HEK293 (cell line): ENCODE results near the gene TMED7.
A peak's percentile ranks its signal among the peaks of the same experiment; 100 is the strongest.

Experiments used
- EGR2 ChIP-seq: fragments of 450-650 bp; formaldehyde crosslinking; IDR thresholded peaks from 2 replicates; pipeline ENCODE4 v1.5.1; 2016; ENCODE audit warnings: low read depth, missing biosample characterization, missing genetic modification characterization
- GFI1B ChIP-seq: fragments of 450-650 bp; formaldehyde crosslinking; IDR thresholded peaks from 2 replicates; pipeline ENCODE4 v1.5.1; 2016; ENCODE audit warnings: missing biosample characterization, missing genetic modification characterization
- GLIS2 ChIP-seq: fragments of 450-650 bp; formaldehyde crosslinking; IDR thresholded peaks from 2 replicates; pipeline ENCODE4 v1.5.1; 2016; ENCODE audit warnings: missing biosample characterization, missing genetic modification characterization
- HOXD13 ChIP-seq: sonication (generic); formaldehyde crosslinking; IDR thresholded peaks from 2 replicates; pipeline ENCODE4 v1.8.0; 2022; ENCODE audit warnings: missing genetic modification reagents, borderline replicate concordance
- KLF16 ChIP-seq: fragments of 450-650 bp; formaldehyde crosslinking; IDR thresholded peaks from 2 replicates; pipeline ENCODE4 v1.5.1; 2017; ENCODE audit warnings: missing biosample characterization, missing genetic modification characterization
- KLF8 ChIP-seq: fragments of 450-650 bp; formaldehyde crosslinking; IDR thresholded peaks from 2 replicates; pipeline ENCODE4 v1.5.1; 2016; ENCODE audit warnings: missing biosample characterization, missing genetic modification characterization
- MEIS1 ChIP-seq: sonication (generic); formaldehyde crosslinking; IDR thresholded peaks from 2 replicates; pipeline ENCODE4 v1.8.1; 2022; ENCODE audit warnings: missing genetic modification reagents, mild to moderate bottlenecking, borderline replicate concordance
- YY1 ChIP-seq: fragments of 450-650 bp; formaldehyde crosslinking; IDR thresholded peaks from 2 replicates; pipeline ENCODE4 v1.5.1; 2018; ENCODE audit warnings: missing biosample characterization, missing genetic modification characterization
- ZBTB17 ChIP-seq: fragments of 450-650 bp; formaldehyde crosslinking; IDR thresholded peaks from 2 replicates; pipeline ENCODE4 v1.5.1; 2016; ENCODE audit warnings: missing biosample characterization, missing genetic modification characterization
- ZBTB20 ChIP-seq: fragments of 450-650 bp; formaldehyde crosslinking; IDR thresholded peaks from 2 replicates; pipeline ENCODE4 v1.5.1; 2016; ENCODE audit warnings: missing biosample characterization, missing genetic modification characterization
- ZBTB8A ChIP-seq: fragments of 450-650 bp; formaldehyde crosslinking; IDR thresholded peaks from 2 replicates; pipeline ENCODE4 v1.5.1; 2016; ENCODE audit warnings: missing biosample characterization, missing genetic modification characterization
- ZNF2 ChIP-seq: fragments of 450-650 bp; formaldehyde crosslinking; IDR thresholded peaks from 2 replicates; pipeline ENCODE4 v1.5.1; 2016; ENCODE audit warnings: missing biosample characterization, missing genetic modification characterization
- ZNF223 ChIP-seq: fragments of 450-650 bp; formaldehyde crosslinking; IDR thresholded peaks from 2 replicates; pipeline ENCODE4 v1.5.1; 2016; ENCODE audit warnings: missing biosample characterization, missing genetic modification characterization
- ZNF350 ChIP-seq: fragments of 450-650 bp; formaldehyde crosslinking; IDR thresholded peaks from 2 replicates; pipeline ENCODE4 v1.5.0; 2017; ENCODE audit warnings: missing biosample characterization, mild to moderate bottlenecking, missing genetic modification characterization
- ZNF433 ChIP-seq: fragments of 450-650 bp; formaldehyde crosslinking; IDR thresholded peaks from 2 replicates; pipeline ENCODE4 v1.5.1; 2016; ENCODE audit warnings: missing biosample characterization, missing genetic modification characterization, low read depth
- ZNF558 ChIP-seq: fragments of 450-650 bp; formaldehyde crosslinking; IDR thresholded peaks from 2 replicates; pipeline ENCODE4 v1.5.1; 2016; ENCODE audit warnings: missing biosample characterization, missing genetic modification characterization
- ZNF596 ChIP-seq: fragments of 450-650 bp; IDR thresholded peaks from 2 replicates; pipeline ENCODE4 v1.5.0; 2018; ENCODE audit warnings: missing biosample characterization, mild to moderate bottlenecking, missing genetic modification characterization, moderate library complexity
- ZNF600 ChIP-seq: fragments of 450-650 bp; formaldehyde crosslinking; IDR thresholded peaks from 2 replicates; pipeline ENCODE4 v1.5.1; 2016; ENCODE audit warnings: missing biosample characterization, missing genetic modification characterization
- ZNF629 ChIP-seq: fragments of 450-650 bp; formaldehyde crosslinking; IDR thresholded peaks from 2 replicates; pipeline ENCODE4 v1.5.1; 2017; ENCODE audit warnings: missing biosample characterization, missing genetic modification characterization
- ZNF776 ChIP-seq: fragments of 450-650 bp; formaldehyde crosslinking; IDR thresholded peaks from 2 replicates; pipeline ENCODE4 v1.5.0; 2017; ENCODE audit warnings: missing biosample characterization, missing genetic modification characterization, borderline replicate concordance
- TF ChIP-seq, protein P1 (sequence below): fragments of 450-650 bp; formaldehyde crosslinking; conservative IDR thresholded peaks from 2 replicates; pipeline ENCODE4 v1.5.1; 2016; ENCODE audit warnings: low read depth, missing biosample characterization, missing genetic modification characterization
- TF ChIP-seq, protein P2 (sequence below): fragments of 450-650 bp; formaldehyde crosslinking; IDR thresholded peaks from 2 replicates; pipeline ENCODE4 v1.5.1; 2016; ENCODE audit warnings: missing biosample characterization, missing genetic modification characterization
- TF ChIP-seq, protein P3 (sequence below): fragments of 450-650 bp; formaldehyde crosslinking; IDR thresholded peaks from 2 replicates; pipeline ENCODE4; 2016; ENCODE audit warnings: missing biosample characterization, missing genetic modification characterization
- TF ChIP-seq, protein P4 (sequence below): fragments of 450-650 bp; formaldehyde crosslinking; IDR thresholded peaks from 2 replicates; pipeline ENCODE4 v1.5.1; 2017; ENCODE audit warnings: missing biosample characterization, missing genetic modification characterization
- TF ChIP-seq, protein P5 (sequence below): fragments of 450-650 bp; formaldehyde crosslinking; IDR thresholded peaks from 2 replicates; pipeline ENCODE4 v1.5.1; 2016; ENCODE audit warnings: missing biosample characterization, missing genetic modification characterization
- TF ChIP-seq, protein P6 (sequence below): sonication (generic); formaldehyde crosslinking; IDR thresholded peaks from 2 replicates; pipeline ENCODE4 v1.8.1; 2022; ENCODE audit warnings: mild to moderate bottlenecking, moderate library complexity, missing genetic modification reagents

TMED7 gene

DNA sequence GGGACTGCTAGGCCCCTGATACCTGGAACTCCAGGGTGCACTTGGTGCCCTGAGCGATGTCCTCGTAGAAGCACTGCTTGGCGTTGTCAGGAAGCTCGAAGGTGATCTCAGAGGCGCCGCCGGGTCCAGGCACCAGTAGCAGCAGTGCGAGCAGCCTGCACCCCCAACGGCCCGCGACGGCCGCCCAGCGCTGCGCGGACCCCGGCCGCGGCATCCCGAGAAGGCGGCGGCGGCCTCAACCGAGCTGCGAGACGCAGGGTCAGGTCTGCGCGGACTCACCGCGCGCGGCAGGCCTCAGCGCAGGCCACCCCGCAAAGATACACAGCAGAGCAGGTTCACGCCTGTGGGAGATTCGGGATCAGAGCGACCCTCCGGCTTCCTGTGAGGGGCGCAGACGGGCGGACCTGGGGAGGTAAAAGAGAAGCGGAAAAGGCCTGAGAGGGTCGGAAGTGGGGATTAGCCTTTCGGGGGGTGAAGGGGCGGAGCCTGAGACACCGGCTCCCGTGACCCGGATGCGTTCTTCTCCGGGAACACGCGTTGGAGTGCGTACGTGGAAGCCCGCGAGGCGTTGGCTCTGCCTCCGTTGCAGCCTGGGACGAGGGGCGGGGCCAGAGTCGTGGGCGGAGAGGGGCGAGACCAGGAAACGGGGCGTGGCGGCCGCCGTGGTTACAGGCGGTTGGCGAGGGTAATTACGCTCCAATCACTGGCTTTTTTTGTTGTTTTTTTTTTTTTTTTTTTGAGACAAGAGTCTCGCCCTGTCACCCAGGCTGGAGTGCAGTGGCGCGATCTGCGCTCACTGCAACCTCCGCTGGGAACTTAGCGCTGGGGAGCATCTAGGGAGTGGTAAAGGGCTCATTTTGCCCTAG lies at the start of gene TMED7 (continued):
- TF ChIP-seq, protein P1, sequence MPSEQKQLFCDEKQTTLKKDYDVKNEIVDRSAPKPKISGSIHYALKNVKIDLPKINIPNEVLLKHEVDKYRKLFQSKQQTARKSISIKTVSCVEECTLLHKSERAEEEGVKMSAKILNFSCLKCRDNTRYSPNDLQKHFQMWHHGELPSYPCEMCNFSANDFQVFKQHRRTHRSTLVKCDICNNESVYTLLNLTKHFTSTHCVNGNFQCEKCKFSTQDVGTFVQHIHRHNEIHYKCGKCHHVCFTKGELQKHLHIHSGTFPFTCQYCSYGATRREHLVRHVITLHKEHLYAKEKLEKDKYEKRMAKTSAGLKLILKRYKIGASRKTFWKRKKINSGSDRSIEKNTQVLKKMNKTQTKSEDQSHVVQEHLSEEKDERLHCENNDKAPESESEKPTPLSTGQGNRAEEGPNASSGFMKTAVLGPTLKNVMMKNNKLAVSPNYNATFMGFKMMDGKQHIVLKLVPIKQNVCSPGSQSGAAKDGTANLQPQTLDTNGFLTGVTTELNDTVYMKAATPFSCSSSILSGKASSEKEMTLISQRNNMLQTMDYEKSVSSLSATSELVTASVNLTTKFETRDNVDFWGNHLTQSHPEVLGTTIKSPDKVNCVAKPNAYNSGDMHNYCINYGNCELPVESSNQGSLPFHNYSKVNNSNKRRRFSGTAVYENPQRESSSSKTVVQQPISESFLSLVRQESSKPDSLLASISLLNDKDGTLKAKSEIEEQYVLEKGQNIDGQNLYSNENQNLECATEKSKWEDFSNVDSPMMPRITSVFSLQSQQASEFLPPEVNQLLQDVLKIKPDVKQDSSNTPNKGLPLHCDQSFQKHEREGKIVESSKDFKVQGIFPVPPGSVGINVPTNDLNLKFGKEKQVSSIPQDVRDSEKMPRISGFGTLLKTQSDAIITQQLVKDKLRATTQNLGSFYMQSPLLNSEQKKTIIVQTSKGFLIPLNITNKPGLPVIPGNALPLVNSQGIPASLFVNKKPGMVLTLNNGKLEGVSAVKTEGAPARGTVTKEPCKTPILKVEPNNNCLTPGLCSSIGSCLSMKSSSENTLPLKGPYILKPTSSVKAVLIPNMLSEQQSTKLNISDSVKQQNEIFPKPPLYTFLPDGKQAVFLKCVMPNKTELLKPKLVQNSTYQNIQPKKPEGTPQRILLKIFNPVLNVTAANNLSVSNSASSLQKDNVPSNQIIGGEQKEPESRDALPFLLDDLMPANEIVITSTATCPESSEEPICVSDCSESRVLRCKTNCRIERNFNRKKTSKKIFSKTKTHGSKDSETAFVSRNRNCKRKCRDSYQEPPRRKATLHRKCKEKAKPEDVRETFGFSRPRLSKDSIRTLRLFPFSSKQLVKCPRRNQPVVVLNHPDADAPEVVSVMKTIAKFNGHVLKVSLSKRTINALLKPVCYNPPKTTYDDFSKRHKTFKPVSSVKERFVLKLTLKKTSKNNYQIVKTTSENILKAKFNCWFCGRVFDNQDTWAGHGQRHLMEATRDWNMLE (tag by site-specific recombination), result peak; percentile 97
- TF ChIP-seq HOXD13 (CRISPR knock-in tag) (0 out of 2 replicates have a peak, but pooled peaks have one; percentile 18), ZNF629 (tag by site-specific recombination) (peak; percentile 79), ZNF350 (tag by site-specific recombination) (no peak), ZNF558 (tag by site-specific recombination) (no peak; the same call in none of the 2 replicates), KLF16 (tag by site-specific recombination) (peak; percentile 46), ZNF223 (tag by site-specific recombination) (peak; percentile 90), ZBTB20 (tag by site-specific recombination) (peak; percentile 34; the same call in 1 of the 2 replicates), ZNF776 (tag by site-specific recombination) (no peak), ZBTB8A (peak; percentile 83), ZNF596 (tag by site-specific recombination) (0 out of 2 replicates have a peak, but pooled peaks have one; percentile 5), GLIS2 (tag by site-specific recombination) (peak; percentile 90), KLF8 (peak; percentile 95), YY1 (tag by site-specific recombination) (0 out of 2 replicates have a peak, but pooled peaks have one; percentile 41), ZBTB17 (tag by site-specific recombination) (peak; percentile 91), ZNF600 (tag by site-specific recombination) (peak; percentile 56), EGR2 (tag by site-specific recombination) (peak; percentile 89), MEIS1 (no peak), ZNF2 (tag by site-specific recombination) (0 out of 2 replicates have a peak, but pooled peaks have one; percentile 24), ZNF433 (tag by site-specific recombination) (no peak), GFI1B (tag by site-specific recombination) (peak; percentile 37; the same call in 1 of the 2 replicates)
- TF ChIP-seq, protein P2, sequence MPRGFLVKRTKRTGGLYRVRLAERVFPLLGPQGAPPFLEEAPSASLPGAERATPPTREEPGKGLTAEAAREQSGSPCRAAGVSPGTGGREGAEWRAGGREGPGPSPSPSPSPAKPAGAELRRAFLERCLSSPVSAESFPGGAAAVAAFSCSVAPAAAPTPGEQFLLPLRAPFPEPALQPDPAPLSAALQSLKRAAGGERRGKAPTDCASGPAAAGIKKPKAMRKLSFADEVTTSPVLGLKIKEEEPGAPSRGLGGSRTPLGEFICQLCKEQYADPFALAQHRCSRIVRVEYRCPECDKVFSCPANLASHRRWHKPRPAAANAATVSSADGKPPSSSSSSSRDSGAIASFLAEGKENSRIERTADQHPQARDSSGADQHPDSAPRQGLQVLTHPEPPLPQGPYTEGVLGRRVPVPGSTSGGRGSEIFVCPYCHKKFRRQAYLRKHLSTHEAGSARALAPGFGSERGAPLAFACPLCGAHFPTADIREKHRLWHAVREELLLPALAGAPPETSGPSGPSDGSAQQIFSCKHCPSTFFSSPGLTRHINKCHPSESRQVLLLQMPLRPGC (tag by site-specific recombination), result peak; percentile 10; the same call in 1 of the 2 replicates
- TF ChIP-seq, protein P3, sequence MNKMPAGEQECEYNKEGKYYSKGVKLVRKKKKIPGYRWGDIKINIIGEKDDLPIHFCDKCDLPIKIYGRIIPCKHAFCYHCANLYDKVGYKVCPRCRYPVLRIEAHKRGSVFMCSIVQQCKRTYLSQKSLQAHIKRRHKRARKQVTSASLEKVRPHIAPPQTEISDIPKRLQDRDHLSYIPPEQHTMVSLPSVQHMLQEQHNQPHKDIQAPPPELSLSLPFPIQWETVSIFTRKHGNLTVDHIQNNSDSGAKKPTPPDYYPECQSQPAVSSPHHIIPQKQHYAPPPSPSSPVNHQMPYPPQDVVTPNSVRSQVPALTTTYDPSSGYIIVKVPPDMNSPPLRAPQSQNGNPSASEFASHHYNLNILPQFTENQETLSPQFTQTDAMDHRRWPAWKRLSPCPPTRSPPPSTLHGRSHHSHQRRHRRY, result no peak
- TF ChIP-seq, protein P4, sequence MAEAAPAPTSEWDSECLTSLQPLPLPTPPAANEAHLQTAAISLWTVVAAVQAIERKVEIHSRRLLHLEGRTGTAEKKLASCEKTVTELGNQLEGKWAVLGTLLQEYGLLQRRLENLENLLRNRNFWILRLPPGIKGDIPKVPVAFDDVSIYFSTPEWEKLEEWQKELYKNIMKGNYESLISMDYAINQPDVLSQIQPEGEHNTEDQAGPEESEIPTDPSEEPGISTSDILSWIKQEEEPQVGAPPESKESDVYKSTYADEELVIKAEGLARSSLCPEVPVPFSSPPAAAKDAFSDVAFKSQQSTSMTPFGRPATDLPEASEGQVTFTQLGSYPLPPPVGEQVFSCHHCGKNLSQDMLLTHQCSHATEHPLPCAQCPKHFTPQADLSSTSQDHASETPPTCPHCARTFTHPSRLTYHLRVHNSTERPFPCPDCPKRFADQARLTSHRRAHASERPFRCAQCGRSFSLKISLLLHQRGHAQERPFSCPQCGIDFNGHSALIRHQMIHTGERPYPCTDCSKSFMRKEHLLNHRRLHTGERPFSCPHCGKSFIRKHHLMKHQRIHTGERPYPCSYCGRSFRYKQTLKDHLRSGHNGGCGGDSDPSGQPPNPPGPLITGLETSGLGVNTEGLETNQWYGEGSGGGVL (tag by site-specific recombination), result peak; percentile 81
- TF ChIP-seq, protein P5, sequence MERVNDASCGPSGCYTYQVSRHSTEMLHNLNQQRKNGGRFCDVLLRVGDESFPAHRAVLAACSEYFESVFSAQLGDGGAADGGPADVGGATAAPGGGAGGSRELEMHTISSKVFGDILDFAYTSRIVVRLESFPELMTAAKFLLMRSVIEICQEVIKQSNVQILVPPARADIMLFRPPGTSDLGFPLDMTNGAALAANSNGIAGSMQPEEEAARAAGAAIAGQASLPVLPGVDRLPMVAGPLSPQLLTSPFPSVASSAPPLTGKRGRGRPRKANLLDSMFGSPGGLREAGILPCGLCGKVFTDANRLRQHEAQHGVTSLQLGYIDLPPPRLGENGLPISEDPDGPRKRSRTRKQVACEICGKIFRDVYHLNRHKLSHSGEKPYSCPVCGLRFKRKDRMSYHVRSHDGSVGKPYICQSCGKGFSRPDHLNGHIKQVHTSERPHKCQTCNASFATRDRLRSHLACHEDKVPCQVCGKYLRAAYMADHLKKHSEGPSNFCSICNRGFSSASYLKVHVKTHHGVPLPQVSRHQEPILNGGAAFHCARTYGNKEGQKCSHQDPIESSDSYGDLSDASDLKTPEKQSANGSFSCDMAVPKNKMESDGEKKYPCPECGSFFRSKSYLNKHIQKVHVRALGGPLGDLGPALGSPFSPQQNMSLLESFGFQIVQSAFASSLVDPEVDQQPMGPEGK (tag by site-specific recombination), result peak; percentile 80
- TF ChIP-seq, protein P6, sequence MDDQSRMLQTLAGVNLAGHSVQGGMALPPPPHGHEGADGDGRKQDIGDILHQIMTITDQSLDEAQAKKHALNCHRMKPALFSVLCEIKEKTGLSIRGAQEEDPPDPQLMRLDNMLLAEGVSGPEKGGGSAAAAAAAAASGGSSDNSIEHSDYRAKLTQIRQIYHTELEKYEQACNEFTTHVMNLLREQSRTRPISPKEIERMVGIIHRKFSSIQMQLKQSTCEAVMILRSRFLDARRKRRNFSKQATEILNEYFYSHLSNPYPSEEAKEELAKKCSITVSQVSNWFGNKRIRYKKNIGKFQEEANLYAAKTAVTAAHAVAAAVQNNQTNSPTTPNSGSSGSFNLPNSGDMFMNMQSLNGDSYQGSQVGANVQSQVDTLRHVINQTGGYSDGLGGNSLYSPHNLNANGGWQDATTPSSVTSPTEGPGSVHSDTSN, result peak; percentile 84; the same call in 1 of the 2 replicates
